Measurements from ENCODE around the gene KRT6B. TPM values are rescaled to one million over a fixed set of nuclear protein-coding genes. Genes with fewer than 3 reads are reported as not detected.
"Not testable (repeated sequence)": the region's sequence is repeated elsewhere in the genome, so short reads cannot be mapped to it uniquely, and the experiment has no call there.

KRT6B gene
- polyA plus RNA-seq, 3 donors: not detected

- no peak for DNase-seq (ENCODE audit: extremely low read depth in 1 of 11, low read depth in 9 of 11, low spot score in 4 of 11)
Observed at GRCh38 chr12:52419656-52420055, 32.3 kb downstream of the KRT6B start.

GRCh38 chr12:52418576-52419110 is 33.3 kb downstream of the KRT6B start:
- DNase-seq (ENCODE audit: extremely low read depth in 1 of 11, low read depth in 9 of 11, low spot score in 4 of 11): no peak

GRCh38 chr12:52417740-52418139 is 34.2 kb downstream of the KRT6B start:
- DNase-seq (ENCODE audit: extremely low read depth in 1 of 11, low read depth in 9 of 11, low spot score in 4 of 11): no peak

GRCh38 chr12:52416795-52417194 is 35.2 kb downstream of the KRT6B start:
- no peak for DNase-seq (ENCODE audit: extremely low read depth in 1 of 11, low read depth in 9 of 11, low spot score in 4 of 11)

GRCh38 chr12:52415870-52416750 is 35.8 kb downstream of the KRT6B start:
- DNase-seq (ENCODE audit: extremely low read depth in 1 of 11, low read depth in 9 of 11, low spot score in 4 of 11): peak; percentile 22 to 74 (median 47)

- DNase-seq (ENCODE audit: extremely low read depth in 1 of 11, low read depth in 9 of 11, low spot score in 4 of 11): no peak
Observed at GRCh38 chr12:52414936-52415335, 37.0 kb downstream of the KRT6B start.

GRCh38 chr12:52413782-52414345 is 38.1 kb downstream of the KRT6B start:
- no peak for DNase-seq (ENCODE audit: extremely low read depth in 1 of 11, low read depth in 9 of 11, low spot score in 4 of 11)

GRCh38 chr12:52413202-52413601 is 38.7 kb downstream of the KRT6B start:
- DNase-seq (ENCODE audit: extremely low read depth in 1 of 11, low read depth in 9 of 11, low spot score in 4 of 11): no peak

GRCh38 chr12:52411815-52412214 is 40.1 kb downstream of the KRT6B start:
- no peak for DNase-seq (ENCODE audit: extremely low read depth in 1 of 11, low read depth in 9 of 11, low spot score in 4 of 11)

- DNase-seq (ENCODE audit: extremely low read depth in 1 of 11, low read depth in 9 of 11, low spot score in 4 of 11): not testable (repeated sequence)
Observed at GRCh38 chr12:52410589-52411248, 41.2 kb downstream of the KRT6B start.

GRCh38 chr12:52407918-52408317 is 44.0 kb downstream of the KRT6B start:
- DNase-seq (ENCODE audit: extremely low read depth in 1 of 11, low read depth in 9 of 11, low spot score in 4 of 11): no peak

- no peak for DNase-seq (ENCODE audit: extremely low read depth in 1 of 11, low read depth in 9 of 11, low spot score in 4 of 11)
Observed at GRCh38 chr12:52405922-52406385, 46.0 kb downstream of the KRT6B start, which contains the start of gene KRT82. Gene KRT82 (minus strand): TSS chr12:52406335. CDS start chr12:52406277, 58 bp downstream.

- no peak for DNase-seq (ENCODE audit: extremely low read depth in 1 of 11, low read depth in 9 of 11, low spot score in 4 of 11)
Observed at GRCh38 chr12:52404951-52405350, 47.0 kb downstream of the KRT6B start.

- no peak for DNase-seq (ENCODE audit: extremely low read depth in 1 of 11, low read depth in 9 of 11, low spot score in 4 of 11)
Observed at GRCh38 chr12:52403561-52403960, 48.4 kb downstream of the KRT6B start.

GRCh38 chr12:52402873-52403540 is 48.9 kb downstream of the KRT6B start:
- DNase-seq (ENCODE audit: extremely low read depth in 1 of 11, low read depth in 9 of 11, low spot score in 4 of 11): no peak

GRCh38 chr12:52402377-52402776 is 49.6 kb downstream of the KRT6B start:
- DNase-seq (ENCODE audit: extremely low read depth in 1 of 11, low read depth in 9 of 11, low spot score in 4 of 11): no peak

- no peak for DNase-seq (ENCODE audit: extremely low read depth in 1 of 11, low read depth in 9 of 11, low spot score in 4 of 11)
Observed at GRCh38 chr12:52401926-52402325, 50.0 kb downstream of the KRT6B start.

- DNase-seq (ENCODE audit: extremely low read depth in 1 of 11, low read depth in 9 of 11, low spot score in 4 of 11): no peak
Observed at GRCh38 chr12:52401526-52401925, 50.4 kb downstream of the KRT6B start.

GRCh38 chr12:52400906-52401305 is 51.0 kb downstream of the KRT6B start:
- DNase-seq (ENCODE audit: extremely low read depth in 1 of 11, low read depth in 9 of 11, low spot score in 4 of 11): no peak

Measured in renal cortex interstitium (tissue), 11 donors.